Head of caudate nucleus (tissue), 42 donors: ENCODE measurements around the gene SLC9C2.
"Not testable (repeated sequence)": the region's sequence is repeated elsewhere in the genome, so short reads cannot be mapped to it uniquely, and the experiment has no call there.

Source experiments
- DNase-seq, 42 donors: peaks; one replicate each; pipeline versions ENCODE4 v3.0.0 to v3.0.0-alpha.2; 2020 to 2021; ENCODE audit warnings: mixed read lengths in 7 of 42
- intact Hi-C: fragments of 100-400 bp; cut with DNase I; formaldehyde crosslinking; loops from one replicate; pipeline ENCODE4 v1.15.0; 2022

Gene SLC9C2

DNA sequence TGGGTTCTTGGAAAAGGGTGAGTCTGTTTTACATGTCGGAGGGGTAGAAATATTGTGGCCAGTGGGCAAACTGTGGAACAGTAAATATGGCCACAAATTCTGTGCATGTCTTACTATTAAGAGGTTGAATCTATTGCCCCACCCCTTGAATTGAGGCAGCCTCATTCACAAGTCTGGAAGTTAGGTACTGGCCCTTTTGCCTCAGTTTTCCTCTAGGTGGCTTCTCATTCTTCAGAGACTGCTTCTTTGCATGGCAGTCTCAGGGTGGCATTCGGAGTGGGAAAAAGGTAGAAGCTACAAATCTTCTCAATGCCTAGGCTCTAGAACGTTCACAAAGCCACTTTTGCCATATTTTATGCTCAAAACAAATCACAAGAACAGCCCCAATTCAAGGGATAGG lies 57.2 kb downstream of the SLC9C2 start:
- intact Hi-C loops, result no loop called here
- no peak for DNase-seq

GRCh38 chr1:173536223-173536622 lies 66.6 kb downstream of the SLC9C2 start:
- intact Hi-C loops, result no loop called here
- no peak for DNase-seq

DNA sequence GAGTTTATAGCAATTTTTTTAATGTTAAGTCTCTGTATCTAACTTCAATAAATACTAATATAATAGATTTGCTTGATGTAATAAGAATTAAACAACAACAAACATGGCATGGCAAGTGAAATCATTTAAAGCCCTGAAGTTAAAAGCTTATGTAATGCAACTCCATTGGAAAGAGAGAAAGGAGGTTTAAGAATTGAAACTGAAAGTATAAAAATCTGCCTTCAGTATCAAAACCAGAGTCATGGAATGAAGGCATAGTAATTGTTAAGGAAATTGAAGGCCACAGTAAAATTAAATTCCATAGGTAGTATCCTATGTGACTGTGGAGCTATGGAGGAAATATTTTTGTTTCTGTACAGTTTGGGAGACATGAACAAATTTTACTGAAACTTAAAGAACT lies 70.6 kb downstream of the SLC9C2 start:
- intact Hi-C loops, result no loop called here

DNA sequence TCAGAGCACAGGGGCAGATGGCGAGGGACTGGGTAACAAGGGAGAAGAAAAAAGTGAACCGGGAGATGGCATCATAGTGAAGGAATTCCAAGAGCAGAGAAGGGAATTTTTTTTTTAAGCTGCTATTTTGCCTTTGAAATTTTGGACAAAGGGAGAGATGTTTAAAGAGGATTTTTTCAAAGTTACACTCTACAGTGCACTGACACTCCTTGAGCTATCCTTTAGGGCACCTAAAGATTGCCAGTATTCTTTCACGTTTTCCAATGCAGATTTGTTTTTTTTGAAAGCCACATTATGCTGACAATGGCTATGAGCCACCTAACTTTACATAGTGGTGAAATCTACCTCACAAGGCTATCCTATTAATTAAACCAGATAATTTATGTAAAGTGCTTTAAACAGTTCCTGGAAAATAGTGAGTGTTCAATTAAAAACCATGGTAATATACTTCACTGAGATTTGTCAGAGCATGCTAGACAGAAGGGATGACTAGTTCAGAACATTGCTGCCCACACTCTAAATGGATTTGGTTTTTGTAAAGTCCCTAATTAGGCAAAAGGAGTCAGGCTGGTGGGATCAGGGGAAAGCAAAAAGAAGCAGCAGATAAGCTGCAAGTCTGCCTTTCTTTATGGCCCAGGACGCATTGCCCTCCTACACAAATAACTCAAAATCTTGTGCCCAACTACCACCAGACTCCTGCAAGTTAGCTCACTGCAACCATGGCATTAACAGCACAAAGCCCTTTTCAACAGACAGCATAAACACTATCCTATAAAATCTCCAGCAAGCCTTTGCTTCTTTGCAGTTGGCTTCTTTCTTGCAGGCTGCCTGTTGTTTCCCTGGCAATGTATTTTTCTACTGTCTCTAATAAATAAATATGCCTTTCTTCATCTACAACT lies 71.8 kb downstream of the SLC9C2 start:
- intact Hi-C loops, result no loop called here
- no peak for DNase-seq

More for the DNA sequence above, 70.6 kb downstream of the SLC9C2 start:
- DNase-seq, result no peak

DNA sequence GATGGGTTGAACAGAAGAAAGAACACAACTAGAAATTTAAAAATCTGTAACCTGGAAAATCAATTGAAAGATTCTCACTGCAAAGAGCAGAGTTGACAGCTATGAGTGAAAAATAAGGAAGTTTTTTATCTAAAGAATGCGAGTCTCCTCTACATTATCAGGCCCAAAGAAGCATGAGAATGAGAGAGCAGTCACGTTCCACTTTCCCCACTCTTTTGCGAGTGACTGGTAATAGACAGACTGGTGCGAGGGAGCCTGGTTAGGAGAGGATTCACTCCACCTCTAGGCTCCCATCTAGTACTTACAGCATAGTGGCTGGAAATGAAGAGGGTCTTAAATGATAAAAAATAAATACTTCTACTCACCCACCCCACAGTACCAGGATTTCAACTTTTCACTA lies 73.8 kb downstream of the SLC9C2 start:
- DNase-seq, result no peak
- intact Hi-C loops, result no loop called here

DNA sequence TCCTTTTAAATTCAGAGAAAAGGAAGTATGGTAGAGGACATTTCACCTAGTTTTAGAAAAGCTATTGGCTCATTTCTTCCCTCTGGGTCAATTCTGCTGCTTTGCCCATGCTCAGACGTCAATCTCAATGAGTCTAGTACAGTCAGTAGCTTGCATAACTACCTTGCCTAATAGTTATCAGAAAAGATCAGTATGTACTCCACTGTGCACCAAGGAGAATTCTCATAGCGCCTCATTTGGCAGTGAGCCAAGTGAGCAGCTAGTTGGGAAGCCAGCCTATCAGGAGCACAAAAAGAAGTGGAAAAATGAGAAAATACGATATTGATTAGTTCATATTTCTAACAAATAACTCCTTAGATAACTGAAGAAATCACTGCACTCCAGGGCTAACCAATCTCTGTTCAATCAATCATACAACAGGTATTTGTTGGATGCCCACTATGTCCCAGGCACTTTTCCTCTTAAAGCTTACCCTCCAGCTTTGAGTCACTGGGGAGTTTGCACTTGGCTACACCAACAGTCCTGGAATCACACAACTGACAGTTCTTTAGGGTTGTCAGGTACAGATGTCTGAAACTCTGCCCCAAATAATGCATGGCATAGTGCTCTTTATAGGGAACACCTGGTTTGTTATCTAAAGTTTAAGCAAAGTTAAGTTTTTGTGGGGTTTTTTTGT lies 75.6 kb downstream of the SLC9C2 start:
- peak in 19 of 42 donors; percentile 6 to 58 (median 22) for DNase-seq
- intact Hi-C loops, result no loop called here

GRCh38 chr1:173525926-173526325 lies 76.9 kb downstream of the SLC9C2 start:
- no peak for DNase-seq
- intact Hi-C loops, result no loop called here

DNA sequence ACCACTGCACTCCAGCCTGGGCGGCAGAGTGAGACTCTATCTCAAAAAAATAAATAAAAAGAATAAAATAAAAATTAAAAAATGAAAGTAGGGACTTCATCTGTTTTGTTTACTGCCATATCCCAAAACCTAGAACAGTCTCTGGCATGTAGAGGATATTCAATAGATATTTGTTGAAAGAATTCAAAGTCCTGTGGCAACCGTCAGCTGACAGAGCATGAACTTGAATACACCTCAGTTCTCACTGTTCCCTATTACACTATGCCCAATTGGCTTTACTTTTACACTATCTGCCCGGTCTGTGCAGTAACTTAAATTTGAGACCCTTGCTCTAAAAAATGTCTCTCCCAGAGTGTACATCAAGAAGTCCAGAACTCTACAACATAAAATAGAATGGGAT lies 79.5 kb downstream of the SLC9C2 start:
- no peak for DNase-seq
- intact Hi-C loops, result no loop called here

- intact Hi-C loops, result no loop called here
- no peak for DNase-seq
These were observed 82.1 kb downstream of the SLC9C2 start for GRCh38 chr1:173520799-173521198.

- intact Hi-C loops, DNase-seq: not testable (repeated sequence)
These were observed 88.4 kb downstream of the SLC9C2 start for GRCh38 chr1:173514503-173514902.

- no peak for DNase-seq
These were observed 93.1 kb downstream of the SLC9C2 start for GRCh38 chr1:173509797-173510196.

DNA sequence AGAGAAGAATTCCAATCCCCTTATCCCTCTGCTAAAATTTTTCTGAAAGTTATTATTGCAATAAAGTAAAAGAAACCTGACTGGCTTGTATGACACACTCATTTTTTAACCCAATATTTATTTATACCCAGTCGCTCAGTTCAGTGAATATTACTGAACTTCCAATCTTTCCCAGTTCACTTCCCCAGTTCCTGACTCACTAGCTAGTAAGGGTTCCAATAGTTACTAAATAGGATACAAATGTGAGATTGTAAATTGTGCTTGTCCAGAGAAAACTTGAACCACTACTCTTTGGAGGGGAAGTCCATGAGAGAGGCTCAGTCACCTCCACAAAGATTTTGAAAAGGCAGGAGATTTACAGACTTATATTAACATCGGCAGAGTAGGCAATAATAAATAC lies 94.3 kb downstream of the SLC9C2 start:
- DNase-seq, result no peak
- intact Hi-C loops, result no loop called here

More at GRCh38 chr1:173509797-173510196, 93.1 kb downstream of the SLC9C2 start:
- intact Hi-C loops, result no loop called here

- DNase-seq, result peak in 12 of 42 donors; percentile 3 to 66 (median 18)
- intact Hi-C loops, result no loop called here
These were observed 95.0 kb downstream of the SLC9C2 start for GRCh38 chr1:173507847-173508209.

GRCh38 chr1:173507205-173507846 lies 95.5 kb downstream of the SLC9C2 start:
- intact Hi-C loops, result no loop called here
- DNase-seq, result peak in 4 of 42 donors; percentile 7 to 41 (median 14)

DNA sequence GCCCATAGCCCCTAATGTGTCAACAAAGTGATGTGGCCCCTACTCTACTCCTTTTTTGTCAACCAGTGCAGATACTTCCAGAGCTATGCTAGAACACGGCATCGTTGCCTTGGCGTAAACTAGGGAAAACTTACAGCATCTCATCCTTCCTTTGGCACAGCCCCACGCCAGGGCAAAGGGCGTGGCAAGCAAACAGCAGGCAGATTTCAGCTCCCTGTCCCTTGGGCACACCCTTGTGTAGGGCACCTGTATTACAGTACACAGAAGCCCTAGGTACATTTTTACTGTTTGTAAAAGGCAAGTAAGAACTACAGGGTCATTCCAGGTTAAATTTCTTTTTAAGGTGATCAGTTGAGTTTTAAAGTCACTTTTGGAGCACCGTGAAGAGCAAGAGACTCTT lies 96.4 kb downstream of the SLC9C2 start:
- intact Hi-C loops, result no loop called here
- DNase-seq, result no peak

- intact Hi-C loops, result no loop called here
- no peak for DNase-seq
These were observed 97.5 kb downstream of the SLC9C2 start for GRCh38 chr1:173505391-173505790.

DNA sequence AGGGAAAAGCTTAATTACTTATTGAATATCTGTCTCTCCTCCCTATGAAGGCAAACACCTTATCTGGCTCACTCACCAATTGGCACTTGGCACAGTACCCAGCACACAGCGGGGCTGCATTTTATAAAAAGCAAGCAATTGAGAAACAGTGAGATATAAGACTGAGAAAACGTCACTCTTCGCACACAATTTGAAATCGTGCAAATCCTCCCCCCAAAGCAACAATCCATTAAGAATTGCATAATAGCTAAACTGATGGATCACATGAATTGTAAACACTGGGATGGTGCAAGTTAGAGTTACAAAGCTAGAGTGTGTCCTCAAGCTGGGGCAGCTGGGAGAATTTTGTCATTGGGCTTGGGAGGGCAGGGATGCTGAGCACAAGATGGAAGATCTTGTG lies 98.6 kb downstream of the SLC9C2 start:
- no peak for DNase-seq
- intact Hi-C loops, result no loop called here

- intact Hi-C loops, result no loop called here
- DNase-seq, result no peak
These were observed 99.5 kb downstream of the SLC9C2 start for GRCh38 chr1:173503391-173503790.

DNA sequence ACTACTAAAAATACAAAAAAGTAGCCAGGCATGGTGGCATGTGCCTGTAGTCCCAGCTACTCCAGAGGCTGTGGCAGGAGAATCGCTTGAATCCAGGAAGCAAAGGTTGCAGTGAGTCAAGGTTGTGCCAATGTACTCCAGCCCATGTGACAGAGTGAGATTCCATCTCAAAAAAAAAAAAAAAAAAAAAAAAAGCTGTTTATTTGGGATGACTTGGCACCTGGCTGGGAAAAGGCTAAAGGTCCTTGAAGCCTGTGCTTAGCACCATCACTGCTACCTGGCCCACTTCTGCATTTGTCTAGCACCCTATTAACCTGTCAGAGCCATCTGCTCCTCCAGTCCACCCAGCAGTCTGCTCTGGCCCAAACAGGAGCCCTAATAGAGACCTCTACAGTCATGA lies 100.8 kb downstream of the SLC9C2 start:
- DNase-seq, result no peak
- intact Hi-C loops, result no loop called here

- intact Hi-C loops, result no loop called here
These were observed 103.1 kb downstream of the SLC9C2 start for GRCh38 chr1:173499729-173500128.

More at GRCh38 chr1:173499729-173500128, 103.1 kb downstream of the SLC9C2 start:
- DNase-seq, result no peak
